GM19025 (cell line): Measurements from ENCODE around the gene ASB16.

ENCODE experiments used
- ATAC-seq: cut with Tn5 transposase; IDR thresholded peaks from one replicate; pipeline ENCODE4 v1.9.1; 2021; ENCODE audit warnings: mild to moderate bottlenecking, low read depth, moderate library complexity; ENCODE audit not compliant: unreplicated experiment

Gene ASB16

DNA sequence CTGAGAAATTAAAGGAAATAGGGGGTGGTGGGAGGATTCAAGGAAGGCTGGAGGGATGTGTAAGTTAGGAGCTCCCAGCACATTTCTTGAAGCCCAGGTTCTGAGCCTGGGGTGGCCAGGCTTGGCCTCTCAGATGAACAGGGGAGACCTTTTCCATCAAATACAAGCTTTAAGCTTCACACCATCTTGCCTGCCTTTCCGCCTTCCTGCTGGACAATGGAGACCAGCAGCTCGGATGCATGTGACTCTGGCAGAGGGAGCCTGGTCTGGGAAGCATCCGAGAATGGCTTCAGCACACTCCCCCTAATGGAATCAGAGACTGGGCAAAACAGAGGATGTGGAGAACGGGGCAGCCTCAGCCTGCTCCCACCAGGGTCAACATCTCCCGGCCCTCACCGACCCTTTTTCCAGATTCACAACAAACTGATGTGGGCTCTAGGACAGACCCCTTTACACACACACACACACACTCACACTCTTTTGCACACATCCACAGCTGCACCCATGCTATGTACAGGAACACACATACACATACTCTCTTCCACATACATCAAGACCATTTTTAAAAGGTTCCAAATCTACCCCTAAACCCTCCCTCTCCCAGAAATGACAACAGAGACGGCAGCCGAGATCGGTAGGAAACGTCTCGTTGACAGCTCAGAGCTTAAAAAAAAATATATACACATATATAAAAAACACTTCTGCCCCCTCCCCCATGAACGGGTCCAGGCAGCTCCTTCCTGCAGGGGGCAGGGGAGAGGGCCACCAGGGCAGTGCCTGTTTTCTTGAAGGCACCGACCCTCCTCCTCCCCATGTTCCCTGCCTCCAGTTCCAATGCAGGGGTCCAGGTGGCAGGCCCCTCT lies 35.7 kb downstream of the ASB16 start:
- no peak for ATAC-seq

DNA sequence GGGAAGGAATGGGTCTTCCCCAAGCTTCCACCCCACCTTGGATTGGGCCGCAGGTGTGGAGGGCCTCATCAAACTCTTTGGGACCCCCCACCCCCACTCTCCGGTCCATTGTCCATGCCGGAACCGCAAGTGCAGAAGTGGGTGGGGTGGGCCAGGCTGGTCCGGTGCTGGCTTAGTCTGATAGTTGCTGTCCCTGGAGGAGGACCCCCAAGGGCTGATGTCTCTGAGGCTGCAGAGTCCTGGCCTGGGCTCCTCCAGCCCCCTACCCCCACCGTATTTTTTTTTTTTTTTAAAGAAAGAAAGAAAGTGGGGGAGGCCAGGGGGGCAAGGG lies 36.3 kb downstream of the ASB16 start:
- no peak for ATAC-seq

DNA sequence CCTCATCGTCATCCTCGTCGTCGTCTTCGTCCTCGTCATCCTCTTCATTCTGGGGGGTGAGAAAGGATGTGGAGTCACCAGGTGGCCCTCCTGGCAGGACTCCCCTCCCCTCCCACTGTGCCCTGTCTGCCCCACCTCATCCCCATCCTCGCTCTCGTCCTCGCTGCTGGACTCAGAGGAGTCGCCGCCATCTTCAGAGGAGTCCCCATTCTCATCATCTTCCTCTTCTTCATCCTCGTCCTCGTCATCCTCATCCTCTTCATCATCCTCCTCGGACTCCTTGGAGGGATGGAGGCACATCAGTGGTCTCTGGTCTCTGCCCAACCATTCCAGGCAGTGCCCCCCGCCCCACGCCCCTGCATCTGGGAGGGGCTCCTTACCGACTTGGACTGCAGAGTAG lies 36.8 kb downstream of the ASB16 start:
- ATAC-seq = no peak

DNA sequence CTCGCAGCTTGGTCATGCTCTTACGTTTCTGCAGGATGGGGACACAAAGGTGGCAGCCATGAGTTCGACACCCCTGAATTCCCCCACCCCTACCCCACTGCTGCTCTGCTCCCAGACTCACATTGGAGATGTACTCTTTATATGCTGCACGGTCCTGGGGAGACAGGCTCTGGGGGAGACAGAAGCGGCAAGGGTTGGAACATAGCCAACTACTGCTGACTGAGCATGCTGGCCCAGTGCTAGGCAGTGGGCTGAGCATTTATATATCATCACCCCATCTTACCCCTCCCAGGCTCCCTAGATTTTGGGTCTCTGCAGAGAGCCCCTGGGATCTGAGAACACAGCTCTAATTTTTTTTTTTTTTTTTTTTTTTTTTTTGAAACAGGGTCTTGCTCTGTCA lies 37.2 kb downstream of the ASB16 start:
- no peak for ATAC-seq

DNA sequence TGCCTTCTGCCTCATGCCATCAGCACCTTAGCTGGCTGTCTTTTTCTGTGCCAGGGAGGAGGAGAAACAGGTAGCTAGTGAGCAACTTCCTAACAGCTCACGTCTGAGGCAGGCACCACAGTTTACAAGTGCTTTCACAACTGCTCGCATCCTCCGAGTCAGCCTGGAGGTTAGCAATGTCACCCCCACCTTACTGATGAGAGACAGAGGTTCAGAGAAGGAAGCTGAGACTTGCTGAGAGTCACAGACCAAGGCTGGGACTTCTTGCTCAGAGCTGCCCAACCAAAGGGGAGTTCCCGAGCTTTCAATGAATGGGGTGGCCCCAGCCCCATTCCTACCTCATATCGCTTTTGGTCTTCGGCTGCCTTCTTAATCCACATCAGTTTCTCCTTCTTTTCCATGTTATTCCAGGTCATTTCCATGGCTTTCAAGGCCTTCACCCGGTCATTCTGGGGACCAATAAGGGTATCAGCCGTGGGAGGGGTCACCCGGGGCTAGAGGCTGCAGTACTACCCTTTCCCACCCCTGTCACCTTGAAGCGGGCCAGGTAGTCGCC lies 39.4 kb downstream of the ASB16 start:
- ATAC-seq = peak; percentile 23

DNA sequence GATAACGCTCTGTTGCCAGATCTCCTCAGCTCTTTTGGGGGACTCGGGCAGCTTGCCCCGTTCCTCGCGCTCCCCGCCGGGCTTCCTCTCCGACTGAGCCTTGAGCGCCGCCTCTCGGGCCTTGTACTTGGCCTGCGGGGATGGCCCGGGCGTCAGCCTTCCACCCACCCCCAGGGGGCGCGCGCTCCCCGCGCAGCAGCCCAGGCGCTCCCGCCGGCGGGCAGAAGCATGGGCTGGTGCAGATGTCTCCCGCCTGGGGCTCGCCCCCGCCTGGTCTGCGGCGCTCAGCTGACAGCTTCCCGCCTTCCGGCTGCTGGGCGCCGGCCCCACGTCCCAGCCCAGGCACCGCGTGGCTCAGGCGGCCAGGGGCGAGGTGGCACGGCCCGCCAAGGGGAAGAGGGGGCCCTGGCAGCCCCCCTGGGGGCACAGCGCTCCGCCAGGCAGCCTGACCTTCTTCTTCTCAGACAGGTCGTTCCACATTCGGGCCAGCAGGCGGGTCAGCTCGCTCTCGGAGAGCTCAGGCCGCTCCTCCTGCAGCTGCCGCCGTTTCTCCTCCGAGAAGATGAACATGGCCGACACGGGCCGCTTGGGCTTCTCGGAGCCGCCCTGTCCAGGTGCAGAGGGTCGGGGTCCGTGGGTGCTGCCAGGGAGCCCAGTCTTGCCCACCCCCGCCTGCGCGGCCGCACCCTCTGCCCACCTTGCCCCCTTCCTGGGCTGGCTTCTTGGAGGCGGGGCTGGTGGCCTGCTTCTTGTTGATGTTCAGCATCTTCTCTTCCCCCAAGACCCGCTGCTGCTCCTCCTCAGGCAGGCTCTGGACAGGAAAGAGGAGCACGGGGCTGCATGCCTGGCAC lies 40.1 kb downstream of the ASB16 start:
- peak; percentile 71 for ATAC-seq

DNA sequence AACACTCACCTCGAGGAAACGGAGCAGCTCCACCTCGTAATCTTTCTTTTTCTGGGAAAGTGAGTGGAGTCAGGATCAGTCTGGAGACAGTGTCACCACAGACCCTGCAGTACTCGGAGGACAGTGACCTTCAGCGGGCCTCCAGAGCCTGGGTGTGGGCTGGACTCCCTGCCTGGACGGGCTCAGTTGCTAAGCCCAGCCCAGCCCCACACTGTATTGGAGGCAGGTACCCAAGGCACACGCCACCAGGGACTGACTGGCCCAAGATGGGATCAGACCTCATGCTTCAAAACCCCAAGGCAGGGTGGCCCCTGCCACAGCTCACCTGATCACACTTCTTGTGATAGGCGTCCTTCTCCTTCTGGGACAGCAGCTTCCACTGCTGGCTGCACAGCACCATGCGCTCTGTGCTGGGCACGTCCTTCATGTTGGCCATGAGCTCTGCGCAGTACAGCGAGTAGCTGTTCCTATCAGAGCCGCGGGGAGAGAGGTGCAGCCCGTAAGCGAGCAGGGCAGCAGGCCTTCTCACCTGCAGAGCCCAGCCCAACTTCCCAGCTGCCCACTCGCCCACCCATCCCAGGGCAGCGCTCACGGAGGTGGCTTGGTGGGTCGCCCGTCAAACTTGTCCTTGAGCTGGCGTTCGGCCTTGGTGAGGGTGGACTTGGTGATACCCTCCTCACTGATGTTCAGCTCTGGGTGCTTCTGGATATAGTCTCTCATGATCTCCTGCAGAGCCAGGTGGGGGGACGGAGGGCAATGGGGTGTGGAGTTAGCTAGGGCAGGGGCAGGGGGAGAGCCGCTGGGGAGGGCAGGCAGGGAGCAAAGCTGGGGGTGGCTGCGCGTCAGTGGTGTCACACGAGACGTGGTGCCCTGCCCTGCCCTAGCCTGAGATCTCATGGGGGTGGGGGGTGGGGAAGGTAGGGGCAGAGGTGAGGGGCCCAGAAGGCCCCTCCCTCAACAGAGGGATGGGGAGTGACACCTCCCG lies 41.1 kb downstream of the ASB16 start:
- no peak for ATAC-seq

DNA sequence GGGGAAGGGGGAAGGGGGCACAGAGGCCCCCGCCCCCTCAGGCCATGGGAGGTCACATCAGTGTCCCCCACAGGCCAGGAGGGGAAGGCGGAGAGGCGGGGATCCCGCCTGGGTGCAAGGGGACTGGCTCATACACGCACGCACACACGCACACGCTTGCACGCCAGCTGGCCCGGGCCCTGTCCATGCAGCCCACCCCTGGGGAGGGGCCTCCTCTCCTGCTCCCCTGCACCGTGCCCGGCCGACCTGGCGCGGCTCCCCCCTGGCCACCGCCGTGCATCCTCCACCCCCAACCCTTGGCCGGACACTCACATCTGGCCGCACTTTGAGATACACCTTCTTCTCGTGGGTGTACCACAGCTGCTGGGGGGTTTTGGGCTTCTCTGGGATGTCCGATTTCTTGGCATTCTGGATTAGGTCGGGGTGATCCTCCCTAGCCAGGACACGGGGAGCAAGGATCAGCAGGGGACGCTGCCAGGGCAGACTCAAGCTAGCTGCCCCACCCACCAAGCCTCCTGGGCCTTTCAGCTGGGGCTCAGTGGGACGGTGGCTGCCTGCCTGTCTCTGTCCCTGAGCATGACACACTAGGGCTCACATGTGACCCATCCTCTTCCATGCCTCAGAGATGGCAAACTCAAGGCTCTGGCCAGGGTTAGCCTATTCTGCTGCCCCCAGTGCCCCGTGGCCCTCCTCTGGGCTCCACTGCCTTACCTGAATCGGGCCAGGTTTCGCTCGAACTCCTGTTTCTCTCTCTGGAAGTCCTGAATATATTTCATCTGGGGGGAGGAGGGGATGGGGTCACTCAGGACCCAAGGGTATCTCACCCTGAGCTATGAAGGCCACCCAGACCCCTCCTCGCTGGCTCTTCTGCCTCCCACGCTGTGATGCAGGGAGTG lies 42.3 kb downstream of the ASB16 start:
- no peak for ATAC-seq

DNA sequence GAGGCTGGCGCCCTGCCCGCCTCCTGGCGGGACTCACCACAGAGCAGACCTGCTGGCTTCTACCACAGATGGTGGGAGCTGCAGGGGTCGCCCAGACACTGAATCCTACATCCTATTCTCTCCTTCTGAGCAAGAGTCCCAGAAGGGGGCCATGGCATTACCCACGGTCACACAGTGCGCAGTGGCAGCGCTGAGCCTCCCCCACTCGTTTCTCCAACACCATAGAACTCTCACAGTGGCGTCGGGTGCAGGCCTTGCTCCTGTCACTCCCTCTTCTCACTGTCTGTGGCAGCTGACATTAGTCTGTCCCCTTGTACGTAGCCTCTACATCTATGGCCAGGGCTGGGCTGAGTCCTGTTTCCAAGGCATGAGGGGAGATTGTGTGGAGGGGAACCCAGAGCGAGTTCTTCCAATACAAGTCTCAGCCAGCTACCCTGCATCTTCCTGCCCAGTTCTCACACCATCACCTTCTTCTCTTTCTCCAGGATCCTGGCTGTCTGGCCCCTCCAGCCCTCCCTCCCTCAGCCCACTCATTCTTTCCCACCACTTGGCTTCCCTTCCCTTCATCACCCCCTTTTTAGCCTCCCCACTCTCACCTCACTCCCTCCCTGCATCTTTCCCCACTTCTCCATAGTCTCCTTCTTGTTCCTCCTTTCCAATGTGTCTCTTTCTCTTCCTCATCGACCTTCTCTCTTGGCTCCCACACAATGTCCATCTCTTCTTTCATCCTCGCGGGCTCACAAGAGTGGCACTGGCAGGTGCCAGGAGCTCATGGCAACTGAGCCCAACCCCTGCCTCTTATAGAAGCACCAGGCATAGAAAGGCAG lies 43.1 kb downstream of the ASB16 start:
- ATAC-seq = no peak

DNA sequence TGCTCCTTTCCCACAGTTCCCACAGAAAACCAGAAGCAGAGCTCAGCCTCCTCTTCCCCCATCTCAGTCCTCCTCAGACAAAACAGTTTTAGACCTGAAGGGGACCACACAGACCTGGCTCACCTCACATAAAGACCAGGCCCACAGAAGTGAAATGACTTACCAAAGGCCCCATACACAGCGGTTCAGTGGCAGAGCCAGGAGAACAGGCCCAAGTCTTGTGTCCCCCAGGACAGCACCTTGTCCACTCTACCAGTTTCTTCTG lies 43.7 kb downstream of the ASB16 start:
- no peak for ATAC-seq

DNA sequence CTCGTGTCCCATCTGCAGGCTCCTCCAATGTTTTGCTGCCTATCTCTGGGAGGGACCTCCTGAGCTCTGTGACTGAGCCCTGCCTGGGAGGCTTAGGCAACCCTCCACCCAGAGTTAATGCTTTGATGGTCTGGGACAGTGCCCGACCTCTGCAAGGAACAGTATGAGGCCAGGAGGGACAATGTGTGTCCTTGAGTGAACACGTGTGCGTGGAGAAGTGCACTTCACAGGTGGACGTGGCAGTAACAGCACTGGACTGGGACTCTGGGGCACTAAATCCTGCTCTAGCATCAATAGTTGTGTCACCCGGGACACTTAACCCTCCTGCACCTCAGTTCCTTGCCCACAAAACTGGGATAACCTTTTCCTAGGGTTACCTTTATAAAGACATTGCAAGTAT lies 44.4 kb downstream of the ASB16 start:
- ATAC-seq = no peak

DNA sequence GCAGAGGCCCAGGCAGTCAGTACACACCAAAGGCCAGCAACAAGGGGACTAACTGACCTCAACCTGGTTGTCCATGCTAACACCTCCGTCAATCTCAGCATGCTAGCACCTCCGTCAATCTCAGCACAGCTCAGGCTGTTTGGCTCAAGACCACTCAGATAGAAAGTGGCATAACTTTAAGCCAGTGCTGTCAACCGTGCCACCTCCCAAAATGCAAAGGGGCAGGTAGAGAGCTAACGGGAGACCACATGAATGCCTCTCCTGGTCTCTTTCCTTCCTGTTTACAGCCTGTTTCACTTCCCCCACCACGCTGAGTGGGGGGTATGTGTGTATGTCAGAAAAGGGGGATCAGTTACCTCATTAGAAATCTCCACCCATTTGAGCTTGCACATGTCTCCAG lies 45.7 kb downstream of the ASB16 start:
- no peak for ATAC-seq

DNA sequence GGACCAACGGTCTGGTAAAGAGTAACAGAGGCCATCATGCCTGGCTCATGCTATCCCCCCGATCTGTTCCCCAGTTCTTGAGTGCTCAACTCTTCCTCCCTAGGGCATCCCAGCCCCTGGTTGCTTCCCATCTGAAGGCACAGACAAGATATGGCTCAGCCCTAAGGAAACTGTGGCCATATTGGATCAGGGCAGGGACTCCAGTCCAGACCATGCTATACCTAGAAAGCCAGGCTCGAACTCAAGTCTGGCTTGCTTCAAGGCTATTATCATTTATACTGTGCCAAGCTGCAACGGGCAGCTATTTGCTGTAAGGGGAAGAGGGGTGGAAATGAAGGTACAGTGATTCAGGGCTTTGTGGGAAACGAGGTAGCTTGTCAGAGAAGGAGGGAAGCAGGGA lies 46.2 kb downstream of the ASB16 start:
- ATAC-seq = no peak

DNA sequence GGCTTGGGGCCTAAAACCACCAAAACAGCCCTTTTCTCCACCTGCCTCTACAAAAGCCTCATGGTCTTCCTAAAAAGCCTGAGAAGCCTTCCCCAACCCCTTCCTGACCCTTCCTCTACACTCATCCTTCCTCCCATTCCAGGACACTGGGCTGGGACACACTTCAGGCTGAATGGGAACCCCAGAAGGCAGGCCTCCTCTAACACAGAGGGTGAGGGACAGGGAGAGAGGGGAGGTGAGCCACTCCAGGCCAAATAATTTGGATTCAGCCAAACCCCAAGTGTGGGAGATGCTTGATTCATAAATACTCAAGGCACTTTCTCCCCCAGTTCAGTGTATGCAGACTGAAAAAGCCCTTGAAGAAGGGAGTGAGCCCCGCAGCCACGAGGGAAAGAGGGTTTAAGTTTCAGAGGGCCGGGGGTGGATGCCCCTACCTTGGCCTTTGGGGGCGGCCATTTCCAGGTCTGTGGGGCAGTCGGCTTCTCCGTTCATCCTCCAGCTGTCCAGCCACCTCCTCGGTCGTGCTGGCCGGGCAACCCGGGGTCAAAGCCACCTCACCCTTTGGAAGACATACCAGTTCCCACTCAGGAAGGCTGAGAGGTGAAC lies 47.3 kb downstream of the ASB16 start:
- ATAC-seq = no peak

DNA sequence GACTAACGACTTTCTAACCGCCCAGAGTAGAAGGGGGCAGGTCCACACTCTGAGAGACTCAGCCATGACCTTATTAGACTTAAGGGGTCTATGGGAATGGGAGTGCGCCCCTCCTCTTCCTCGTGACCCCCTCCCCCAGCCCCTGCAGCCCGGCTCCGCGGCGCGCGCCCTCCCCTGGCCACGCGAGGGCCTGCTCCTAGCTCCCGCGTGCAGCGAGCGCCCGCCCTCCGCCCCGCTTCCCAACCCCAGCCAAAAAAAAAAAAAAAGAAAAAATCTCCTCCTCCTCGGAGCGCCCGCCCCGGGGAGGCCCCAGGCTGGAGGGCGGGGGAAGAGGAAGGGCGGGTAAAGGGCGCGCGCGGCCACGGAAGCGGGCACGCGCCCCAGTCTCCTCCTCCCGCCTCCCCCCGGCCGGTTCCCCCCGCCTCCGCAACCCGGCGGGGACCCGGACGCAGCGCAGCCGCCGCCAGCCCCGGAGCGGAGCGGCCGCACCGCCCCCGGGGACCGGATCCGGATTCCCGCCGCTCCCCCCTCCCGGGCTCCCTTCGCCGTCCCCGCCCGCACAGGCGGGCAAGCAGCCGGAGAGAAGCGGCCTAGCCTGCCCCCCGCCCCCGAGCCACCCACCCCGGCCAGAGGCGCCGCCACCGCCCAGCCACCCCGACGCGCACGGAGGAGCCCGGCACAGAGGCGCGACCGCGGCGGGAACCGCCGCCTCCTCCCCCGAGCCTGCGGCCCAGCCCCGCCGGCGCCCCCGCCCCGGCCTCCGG lies 48.0 kb downstream of the ASB16 start:
- peak; percentile 34 for ATAC-seq

DNA sequence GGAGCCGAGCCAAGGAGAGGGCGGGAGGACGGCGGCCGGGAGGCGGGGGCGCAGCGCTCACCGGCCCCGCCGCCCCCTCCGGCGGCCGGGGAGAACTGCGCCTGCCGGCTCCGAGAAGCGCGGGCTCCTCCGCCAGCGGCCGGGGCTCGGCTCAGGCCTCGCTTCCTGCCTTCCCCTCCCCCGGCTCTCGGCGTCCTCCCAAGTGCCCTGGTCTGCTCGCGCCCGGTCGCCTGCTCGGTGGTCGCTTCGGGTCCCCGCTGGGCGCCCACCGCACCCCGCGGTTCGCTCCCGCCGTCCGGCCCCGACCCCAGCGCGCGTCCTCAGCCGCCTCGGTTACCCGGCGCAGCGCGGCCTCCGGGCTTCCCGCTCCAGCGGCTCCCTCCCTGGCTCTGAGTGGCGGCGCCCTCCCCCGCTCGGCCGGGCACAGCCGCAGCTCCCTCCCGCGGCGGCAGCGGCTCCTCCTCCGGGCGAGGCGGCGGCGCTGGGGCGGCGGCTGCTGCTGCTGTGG lies 48.7 kb downstream of the ASB16 start:
- peak; percentile 36 for ATAC-seq

DNA sequence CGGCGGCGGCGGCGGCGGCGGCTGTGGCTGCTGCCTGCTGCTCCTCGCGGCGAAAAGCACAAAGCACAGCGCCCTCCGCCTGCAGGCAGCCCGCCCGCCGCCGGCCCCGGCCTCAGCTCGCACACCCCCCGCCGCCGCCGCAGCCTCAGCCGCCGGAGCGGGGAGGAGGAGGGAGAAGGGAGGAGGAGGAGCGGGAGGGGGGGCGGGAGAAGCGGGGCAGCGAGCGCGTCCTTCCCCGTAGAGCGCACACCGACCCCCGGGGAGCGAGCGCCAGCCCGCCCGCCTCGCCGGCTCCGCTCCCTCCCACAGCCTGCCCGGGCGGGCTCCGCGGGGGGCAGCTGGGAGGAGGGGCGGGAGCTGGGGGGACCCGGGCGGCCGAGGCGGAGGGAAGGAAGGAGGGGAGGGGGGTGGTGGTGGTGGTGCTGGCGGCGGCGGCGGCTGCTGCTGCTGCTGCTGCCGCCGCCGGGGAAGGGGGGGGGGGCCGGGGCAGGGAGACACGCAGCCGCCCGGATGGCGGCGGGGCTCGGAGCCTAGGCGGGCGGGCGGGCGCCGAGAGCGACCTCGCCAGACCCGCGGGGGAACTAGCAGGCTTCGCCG lies 49.2 kb downstream of the ASB16 start, which contains the start of gene UBTF:
Gene UBTF (minus strand): TSS at position 60 of the 597 bp plus-strand sequence. CDS start 1,446 bp downstream, outside the sequence.
- ATAC-seq = peak; percentile 11
